ENCODE measurements around the gene COL6A1.

- no peak for TF ChIP-seq CTCF (IDR thresholded peaks at IDR 0.05)
- no peak for TF ChIP-seq EZH2phosphoT487 (IDR thresholded peaks at IDR 0.05)
- no peak for TF ChIP-seq EZH2 (IDR thresholded peaks at IDR 0.05)
Measured at GRCh38 chr21:45991606-45992300, 10.2 kb downstream of the COL6A1 start.

Data from neural progenitor cell (in vitro differentiated cells).